Measurements from ENCODE around the gene PDE8B. TPM values are rescaled to one million over a fixed set of nuclear protein-coding genes. Genes with fewer than 3 reads are reported as not detected.

Gene PDE8B
- total and polyA plus RNA-seq, 11 donors, result 1.1 to 9.3 (median 3.4) TPM

DNA sequence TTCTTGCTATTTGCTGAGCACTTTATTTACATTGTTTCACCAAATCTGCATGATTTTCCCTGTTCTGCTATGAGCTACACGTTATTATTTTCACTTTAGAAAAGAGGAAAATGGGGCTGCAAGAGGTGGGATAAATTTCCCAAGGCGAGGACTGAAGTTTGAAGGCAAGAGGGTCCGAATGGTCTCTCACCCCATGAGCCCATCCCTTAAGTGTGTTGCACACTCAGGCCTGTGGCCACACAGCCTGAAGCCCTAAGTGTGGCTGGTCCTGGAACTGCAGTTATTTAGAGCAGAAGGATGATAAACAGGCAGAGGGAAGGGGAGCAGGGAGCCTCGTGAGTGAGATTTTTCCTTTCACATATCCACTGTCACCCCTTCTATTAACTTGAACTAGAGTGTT, 7.8 kb downstream of the PDE8B start:
- H3K4me1 ChIP-seq, result peaks cover 0 to 2% (median 0%) of the 10 kb centered on the region in 12 donors
- H3K27me3 ChIP-seq, result peaks cover 0 to 18% (median 7%) of the 10 kb centered on the region in 9 donors
- intact Hi-C loops (cut with DNase I), result loop anchor here in 1 of 10 donors (10.0 kb wide), 1 partner anchor 73 kb away; no protein-coding TSS in a partner anchor
- ATAC-seq (no peak), DNase-seq (no peak)
- TF ChIP-seq POLR2A (IDR thresholded peaks at IDR 0.05), result no peak
- TF ChIP-seq, protein P1, sequence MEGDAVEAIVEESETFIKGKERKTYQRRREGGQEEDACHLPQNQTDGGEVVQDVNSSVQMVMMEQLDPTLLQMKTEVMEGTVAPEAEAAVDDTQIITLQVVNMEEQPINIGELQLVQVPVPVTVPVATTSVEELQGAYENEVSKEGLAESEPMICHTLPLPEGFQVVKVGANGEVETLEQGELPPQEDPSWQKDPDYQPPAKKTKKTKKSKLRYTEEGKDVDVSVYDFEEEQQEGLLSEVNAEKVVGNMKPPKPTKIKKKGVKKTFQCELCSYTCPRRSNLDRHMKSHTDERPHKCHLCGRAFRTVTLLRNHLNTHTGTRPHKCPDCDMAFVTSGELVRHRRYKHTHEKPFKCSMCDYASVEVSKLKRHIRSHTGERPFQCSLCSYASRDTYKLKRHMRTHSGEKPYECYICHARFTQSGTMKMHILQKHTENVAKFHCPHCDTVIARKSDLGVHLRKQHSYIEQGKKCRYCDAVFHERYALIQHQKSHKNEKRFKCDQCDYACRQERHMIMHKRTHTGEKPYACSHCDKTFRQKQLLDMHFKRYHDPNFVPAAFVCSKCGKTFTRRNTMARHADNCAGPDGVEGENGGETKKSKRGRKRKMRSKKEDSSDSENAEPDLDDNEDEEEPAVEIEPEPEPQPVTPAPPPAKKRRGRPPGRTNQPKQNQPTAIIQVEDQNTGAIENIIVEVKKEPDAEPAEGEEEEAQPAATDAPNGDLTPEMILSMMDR (IDR thresholded peaks at IDR 0.05), result peak in 3 of 12 donors; percentile 13 to 18 (median 17)
- WGBS, 4 donors, result 73 to 79% (median 77%) methylated on average over 4 of the region's 4 CpGs
- H3K27ac ChIP-seq, result no peak overlapping the region
- no peaks in the 10 kb centered on the region for H3K36me3 ChIP-seq
- no peak overlapping the region for H3K4me3 ChIP-seq
- H3K9me3 ChIP-seq, result no peaks in the 10 kb centered on the region

DNA sequence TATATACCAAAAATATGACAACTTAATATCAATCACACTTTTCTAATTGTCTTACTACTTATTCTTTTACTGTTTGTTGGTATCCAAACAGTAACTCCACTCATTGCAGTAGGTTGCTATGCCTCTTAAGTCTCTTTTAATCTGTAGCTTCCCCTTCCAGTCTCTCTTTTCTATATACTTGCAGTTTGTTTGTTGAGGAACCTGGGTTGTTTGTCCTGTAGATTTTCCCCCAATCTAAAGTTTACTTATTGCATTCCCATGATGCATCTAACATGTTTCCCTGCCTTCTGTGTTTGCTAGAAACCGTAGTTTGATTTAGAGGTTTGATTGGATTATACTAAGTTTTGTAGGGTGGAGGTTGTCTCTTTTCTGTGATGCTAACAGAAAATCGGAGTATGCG, 10.6 kb downstream of the PDE8B start:
- ATAC-seq (no peak), DNase-seq (no peak)
- Histone ChIP-seq H3K27ac (no peak overlapping the region), H3K9me3 (no peaks in the 10 kb centered on the region), H3K4me1 (peaks cover 0 to 9% (median 0%) of the 10 kb centered on the region in 12 donors), H3K36me3 (no peaks in the 10 kb centered on the region), H3K4me3 (no peak overlapping the region), H3K27me3 (peaks cover 0 to 5% (median 0%) of the 10 kb centered on the region in 9 donors)
- TF ChIP-seq POLR2A (IDR thresholded peaks at IDR 0.05), result no peak
- TF ChIP-seq, protein P1 (IDR thresholded peaks at IDR 0.05), result no peak
- intact Hi-C loops (cut with DNase I), result no loop called here
- WGBS, 4 donors, result 94 to 99% (median 94%) methylated on average over 3 of the region's 3 CpGs

DNA sequence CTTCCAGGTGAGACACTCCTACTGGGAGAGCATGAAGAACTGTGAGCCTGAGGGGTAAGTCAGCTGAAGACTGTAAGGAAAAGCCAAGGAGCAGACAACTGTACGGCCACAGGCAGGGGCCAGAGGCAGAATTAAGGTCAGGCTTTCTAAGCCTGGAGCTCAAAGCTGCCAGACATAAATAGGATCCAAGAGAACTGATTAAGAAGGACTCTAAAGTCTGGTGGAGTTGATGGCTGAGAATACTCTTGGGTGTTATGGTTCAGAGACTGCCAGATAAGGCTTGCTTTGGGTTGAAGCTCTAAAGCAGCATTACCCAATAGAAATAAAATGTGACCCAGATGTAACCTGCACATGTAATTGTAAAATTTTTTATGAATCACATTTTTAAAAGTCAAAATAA, 12.2 kb downstream of the PDE8B start:
- 57 to 81% (median 71%) methylated on average over 1 of the region's 1 CpG for WGBS, 4 donors
- ATAC-seq, result no peak
- Histone ChIP-seq H3K9me3 (no peaks in the 10 kb centered on the region), H3K4me3 (no peak overlapping the region), H3K36me3 (no peaks in the 10 kb centered on the region), H3K27me3 (no peaks in the 10 kb centered on the region), H3K4me1 (peaks cover 0 to 9% (median 0%) of the 10 kb centered on the region in 12 donors), H3K27ac (no peak overlapping the region)
- no peak for DNase-seq
- intact Hi-C loops (cut with DNase I), result no loop called here
- TF ChIP-seq POLR2A (IDR thresholded peaks at IDR 0.05), result no peak

DNA sequence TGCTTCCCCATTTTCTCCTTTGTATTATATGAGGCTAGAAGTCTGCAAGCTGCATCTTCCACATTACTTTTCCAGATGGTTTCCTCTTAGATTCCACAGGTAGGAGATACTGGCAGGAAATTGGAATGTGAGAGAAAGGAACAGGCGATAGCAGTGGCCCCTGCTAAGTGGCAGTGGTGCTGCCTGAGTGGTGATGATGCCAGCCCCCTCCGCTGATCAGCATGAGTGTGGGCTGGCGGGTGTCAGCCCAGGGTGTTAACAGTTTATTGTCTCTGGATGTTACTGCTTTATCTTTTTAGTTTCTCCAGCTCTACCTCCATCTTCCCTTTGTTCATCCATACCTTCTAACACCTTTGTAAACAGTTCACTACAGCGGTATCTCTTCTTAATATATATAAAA, 13.2 kb downstream of the PDE8B start:
- WGBS, 4 donors, result 75 to 88% (median 80%) methylated on average over 4 of the region's 4 CpGs
- Histone ChIP-seq H3K27ac (no peak overlapping the region), H3K4me1 (peaks cover 0 to 9% (median 0%) of the 10 kb centered on the region in 12 donors), H3K4me3 (no peak overlapping the region), H3K36me3 (no peaks in the 10 kb centered on the region), H3K27me3 (no peaks in the 10 kb centered on the region), H3K9me3 (no peaks in the 10 kb centered on the region)
- DNase-seq (no peak), ATAC-seq (no peak)
- TF ChIP-seq POLR2A (IDR thresholded peaks at IDR 0.05), result no peak
- TF ChIP-seq, protein P1 (IDR thresholded peaks at IDR 0.05), result no peak
- intact Hi-C loops (cut with DNase I), result no loop called here
